Loucy (cell line): Measurements from ENCODE around the gene PEX5L.

Experiments
- EZH2phosphoT487 ChIP-seq: fragments of 200-600 bp; IDR thresholded peaks from 2 replicates; pipeline ENCODE4 v1.6.1; 2018; ENCODE audit warnings: antibody characterized with exemption, mild to moderate bottlenecking, moderate library complexity, borderline replicate concordance
- TF ChIP-seq, protein P1 (sequence below): fragments of 200-600 bp; sonication (generic); conservative IDR thresholded peaks from 2 replicates; pipeline ENCODE4 v1.5.1; 2014; ENCODE audit warnings: mild to moderate bottlenecking, antibody characterized with exemption, low read length

- TF ChIP-seq, protein P1, sequence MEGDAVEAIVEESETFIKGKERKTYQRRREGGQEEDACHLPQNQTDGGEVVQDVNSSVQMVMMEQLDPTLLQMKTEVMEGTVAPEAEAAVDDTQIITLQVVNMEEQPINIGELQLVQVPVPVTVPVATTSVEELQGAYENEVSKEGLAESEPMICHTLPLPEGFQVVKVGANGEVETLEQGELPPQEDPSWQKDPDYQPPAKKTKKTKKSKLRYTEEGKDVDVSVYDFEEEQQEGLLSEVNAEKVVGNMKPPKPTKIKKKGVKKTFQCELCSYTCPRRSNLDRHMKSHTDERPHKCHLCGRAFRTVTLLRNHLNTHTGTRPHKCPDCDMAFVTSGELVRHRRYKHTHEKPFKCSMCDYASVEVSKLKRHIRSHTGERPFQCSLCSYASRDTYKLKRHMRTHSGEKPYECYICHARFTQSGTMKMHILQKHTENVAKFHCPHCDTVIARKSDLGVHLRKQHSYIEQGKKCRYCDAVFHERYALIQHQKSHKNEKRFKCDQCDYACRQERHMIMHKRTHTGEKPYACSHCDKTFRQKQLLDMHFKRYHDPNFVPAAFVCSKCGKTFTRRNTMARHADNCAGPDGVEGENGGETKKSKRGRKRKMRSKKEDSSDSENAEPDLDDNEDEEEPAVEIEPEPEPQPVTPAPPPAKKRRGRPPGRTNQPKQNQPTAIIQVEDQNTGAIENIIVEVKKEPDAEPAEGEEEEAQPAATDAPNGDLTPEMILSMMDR: no peak
- TF ChIP-seq EZH2phosphoT487: no peak
Measured at GRCh38 chr3:179973931-179974361, 62.8 kb downstream of the PEX5L start.
